Kidney (tissue), 14 donors: Measurements from ENCODE around the gene AP1S3. TPM values are rescaled to one million over a fixed set of nuclear protein-coding genes. Genes with fewer than 3 reads are reported as not detected.

ENCODE experiments used
- DNase-seq, 5 donors: peaks; one replicate each; pipeline ENCODE4 v3.0.0-alpha.2; 2013 to 2020
- FAIRE-seq: peaks from 2 replicates; lab custom pipeline; 2012; peaks lifted over from hg19 to GRCh38; lab: Jason Lieb, UNC
- H3K27ac ChIP-seq, 2 donors: one replicate each; pipeline ENCODE4 v1.7.0; 2013; ENCODE audit warnings: low read depth in 2 of 2, low read length in 2 of 2, inconsistent platforms in 1 of 2
- H3K27me3 ChIP-seq: one replicate; pipeline ENCODE4 v1.7.1; 2013; ENCODE audit warnings: low read length, inconsistent platforms; ENCODE audit not compliant: control insufficient read depth, insufficient read depth
- H3K36me3 ChIP-seq, 3 donors: one replicate each; pipeline versions ENCODE4 v1.7.0 to v1.7.1; 2013; ENCODE audit warnings: low read length in 3 of 3, control low read depth in 1 of 3, inconsistent platforms in 1 of 3; ENCODE audit not compliant: insufficient read depth in 3 of 3, control insufficient read depth in 2 of 3
- H3K4me1 ChIP-seq, 3 donors: one replicate each; pipeline versions ENCODE4 v1.7.0 to v1.7.1; 2013; ENCODE audit warnings: low read length in 3 of 3, inconsistent platforms in 1 of 3, low read depth in 1 of 3; ENCODE audit not compliant: control insufficient read depth in 2 of 3, insufficient read depth in 2 of 3
- H3K4me3 ChIP-seq, 3 donors: one replicate each; pipeline versions ENCODE4 v1.7.0 to v1.8.1; 2013; ENCODE audit warnings: low read length in 3 of 3, control low read depth in 1 of 3, inconsistent platforms in 1 of 3
- H3K9ac ChIP-seq, 3 donors: one replicate each; pipeline versions ENCODE4 v1.7.0 to v1.7.1; 2013; ENCODE audit warnings: low read length in 3 of 3, control low read depth in 1 of 3, inconsistent platforms in 1 of 3
- H3K9me3 ChIP-seq, 3 donors: one replicate each; pipeline versions ENCODE4 v1.7.0 to v1.7.1; 2013; ENCODE audit warnings: low read length in 3 of 3, control low read depth in 1 of 3, inconsistent platforms in 1 of 3; ENCODE audit not compliant: control insufficient read depth in 2 of 3, insufficient read depth in 1 of 3
- intact Hi-C: fragments of 100-400 bp; cut with DNase I; formaldehyde crosslinking; loops from one replicate; pipeline ENCODE4 v1.11.1; 2022
- polyA plus RNA-seq: library from polyadenylated mRNA; stranded (reverse); fragments of 350-450 nt; fragmentation: Illumina TruSeq; extraction: RNeasy Lipid Tissue Mini Kit (QIAGEN cat#74804); gene quantifications from one replicate; pipeline ENCODE4 v1.2.3, GENCODE V29; 2014; ENCODE audit warnings: low read depth, low replicate concordance; ENCODE audit not compliant: insufficient read depth
- total RNA-seq: library from RNA; stranded (reverse); fragmentation: NEBNext Ultra II Directional; extraction: Animal tissue kit (Norgen Biotek cat#: 25700); gene quantifications from one replicate; pipeline ENCODE4 v1.2.1, GENCODE V29; 2021
- TF ChIP-seq, protein P1 (sequence below): IDR thresholded peaks from 3 replicates; pipeline ENCODE4 v1.5.1; 2012; ENCODE audit warnings: mild to moderate bottlenecking, moderate library complexity, borderline replicate concordance; ENCODE audit not compliant: insufficient read depth; ENCODE audit errors: extremely low read depth
- donor health status: control.
- donor health status: control.
- donor health status: control.
- donor health status: control.
- donor health status: control.
- donor health status: DM: yes; HTN: yes; CAD: no.
- donor health status: Normal renal cell carcinoma (clear cell type).

AP1S3 gene
- total and polyA plus RNA-seq, 2 donors from 2014 or later: 2.5 to 85.3 TPM

DNA sequence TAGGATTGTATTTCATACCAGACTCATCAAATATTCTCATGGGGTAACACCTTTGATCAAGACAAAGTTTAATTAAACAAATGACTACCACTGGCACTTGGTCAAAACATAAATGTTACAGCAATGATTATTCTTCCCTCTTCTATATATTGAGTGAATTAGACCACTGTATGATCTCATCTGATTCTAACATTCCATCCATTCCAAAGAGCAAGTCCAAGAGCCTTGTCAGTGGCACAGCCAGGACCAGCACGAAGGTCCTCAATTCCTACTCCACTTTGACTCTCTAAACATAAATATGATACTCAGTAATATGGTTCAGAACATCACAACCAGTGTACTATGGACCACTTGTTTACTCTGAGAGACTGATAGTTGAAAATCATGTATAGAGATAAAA lies 86.4 kb downstream of the AP1S3 start:
- no peaks in the 10 kb centered on the region for H3K9me3 ChIP-seq
- intact Hi-C loops: no loop called here

DNA sequence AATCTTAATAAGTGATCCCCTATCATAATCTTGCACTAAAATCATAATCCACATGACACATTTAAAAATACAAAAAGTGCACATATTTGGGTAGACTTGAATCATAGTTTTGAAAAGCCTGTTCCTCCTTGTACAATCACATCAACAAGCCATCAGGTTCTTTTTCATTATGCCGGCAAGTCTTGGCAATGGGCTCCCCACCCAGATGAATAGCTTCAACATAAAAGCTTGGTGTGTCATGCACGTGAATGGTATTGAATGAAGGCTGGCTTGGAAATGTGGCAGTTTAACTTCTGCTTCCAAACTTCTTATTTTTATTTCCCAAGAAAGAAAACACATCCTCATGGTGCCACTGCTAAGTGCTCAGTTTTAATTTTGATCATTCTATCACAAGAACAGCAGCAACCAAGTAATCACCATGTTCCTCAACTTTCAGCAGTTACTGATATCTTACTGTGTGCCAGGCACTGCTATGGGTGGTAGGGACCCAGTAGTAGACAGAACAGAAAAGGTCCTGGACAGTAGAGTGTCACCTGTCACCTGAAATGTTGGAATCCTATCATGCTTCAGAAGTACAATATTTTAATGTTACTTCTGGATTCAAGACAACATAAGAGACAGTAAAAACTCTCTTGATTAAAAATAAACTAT lies 89.9 kb downstream of the AP1S3 start:
- TF ChIP-seq, protein P1, sequence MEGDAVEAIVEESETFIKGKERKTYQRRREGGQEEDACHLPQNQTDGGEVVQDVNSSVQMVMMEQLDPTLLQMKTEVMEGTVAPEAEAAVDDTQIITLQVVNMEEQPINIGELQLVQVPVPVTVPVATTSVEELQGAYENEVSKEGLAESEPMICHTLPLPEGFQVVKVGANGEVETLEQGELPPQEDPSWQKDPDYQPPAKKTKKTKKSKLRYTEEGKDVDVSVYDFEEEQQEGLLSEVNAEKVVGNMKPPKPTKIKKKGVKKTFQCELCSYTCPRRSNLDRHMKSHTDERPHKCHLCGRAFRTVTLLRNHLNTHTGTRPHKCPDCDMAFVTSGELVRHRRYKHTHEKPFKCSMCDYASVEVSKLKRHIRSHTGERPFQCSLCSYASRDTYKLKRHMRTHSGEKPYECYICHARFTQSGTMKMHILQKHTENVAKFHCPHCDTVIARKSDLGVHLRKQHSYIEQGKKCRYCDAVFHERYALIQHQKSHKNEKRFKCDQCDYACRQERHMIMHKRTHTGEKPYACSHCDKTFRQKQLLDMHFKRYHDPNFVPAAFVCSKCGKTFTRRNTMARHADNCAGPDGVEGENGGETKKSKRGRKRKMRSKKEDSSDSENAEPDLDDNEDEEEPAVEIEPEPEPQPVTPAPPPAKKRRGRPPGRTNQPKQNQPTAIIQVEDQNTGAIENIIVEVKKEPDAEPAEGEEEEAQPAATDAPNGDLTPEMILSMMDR: no peak
- DNase-seq: no peak
- Histone ChIP-seq H3K36me3 (no peaks in the 10 kb centered on the region), H3K9me3 (no peaks in the 10 kb centered on the region), H3K27ac (no peak overlapping the region), H3K9ac (no peak overlapping the region), H3K4me3 (no peak overlapping the region), H3K27me3 (no peaks in the 10 kb centered on the region), H3K4me1 (no peaks in the 10 kb centered on the region)
- intact Hi-C loops: no loop called here
- FAIRE-seq: no peak

More for the DNA sequence above, 86.4 kb downstream of the AP1S3 start:
- FAIRE-seq: no peak
- H3K27ac ChIP-seq: no peak overlapping the region
- H3K4me3 ChIP-seq: no peak overlapping the region
- no peak for DNase-seq
- H3K36me3 ChIP-seq: no peaks in the 10 kb centered on the region
- no peaks in the 10 kb centered on the region for H3K27me3 ChIP-seq
- no peak overlapping the region for H3K9ac ChIP-seq
- TF ChIP-seq, protein P1: no peak
- no peaks in the 10 kb centered on the region for H3K4me1 ChIP-seq

DNA sequence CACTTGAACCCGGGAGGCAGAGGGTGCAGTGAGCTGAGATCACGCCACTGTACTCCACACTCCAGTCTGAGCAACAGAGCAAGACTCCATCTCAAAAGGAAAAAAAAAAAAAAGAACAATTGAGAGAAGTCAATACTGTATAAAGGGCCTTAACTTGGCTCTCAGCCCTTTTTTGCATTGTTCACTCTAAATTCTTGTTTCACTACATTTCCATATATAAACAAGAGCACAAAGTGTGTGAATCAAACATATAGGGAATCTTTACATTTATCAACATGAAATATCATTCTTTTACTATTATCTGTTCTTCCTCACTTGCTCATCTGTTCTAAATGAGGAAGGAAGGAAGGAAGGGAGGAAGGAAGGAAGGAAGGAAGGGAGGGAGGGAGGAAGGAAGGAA lies 90.8 kb downstream of the AP1S3 start:
- Histone ChIP-seq H3K27ac (no peak overlapping the region), H3K4me3 (no peak overlapping the region), H3K27me3 (no peaks in the 10 kb centered on the region), H3K4me1 (no peaks in the 10 kb centered on the region), H3K9me3 (no peaks in the 10 kb centered on the region), H3K36me3 (no peaks in the 10 kb centered on the region), H3K9ac (no peak overlapping the region)
- no peak for DNase-seq
- TF ChIP-seq, protein P1: no peak
- FAIRE-seq: no peak
- intact Hi-C loops: no loop called here

DNA sequence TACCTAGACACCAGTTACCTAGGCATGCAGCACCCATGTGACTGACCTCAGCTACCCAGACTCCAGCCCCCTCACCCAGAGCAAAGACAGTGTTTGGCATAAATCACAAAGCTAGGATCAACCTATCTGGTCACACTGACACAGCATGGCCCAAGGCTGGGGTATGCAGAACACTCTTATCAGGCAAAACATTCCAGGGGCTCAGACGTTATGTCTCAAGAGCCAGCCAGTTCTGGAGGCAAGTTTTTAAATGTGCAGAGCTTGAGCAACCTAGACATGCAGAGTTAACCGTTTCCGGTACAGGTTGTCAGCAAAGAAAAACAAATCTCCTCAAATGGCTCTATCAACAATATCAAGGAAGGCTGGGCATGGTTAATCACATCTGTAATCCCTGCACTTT lies 92.8 kb downstream of the AP1S3 start:
- Histone ChIP-seq H3K36me3 (no peaks in the 10 kb centered on the region), H3K27ac (no peak overlapping the region), H3K9me3 (no peaks in the 10 kb centered on the region), H3K4me1 (no peaks in the 10 kb centered on the region), H3K4me3 (no peak overlapping the region), H3K27me3 (no peaks in the 10 kb centered on the region), H3K9ac (no peak overlapping the region)
- DNase-seq: no peak
- intact Hi-C loops: no loop called here
- FAIRE-seq: no peak
- TF ChIP-seq, protein P1: no peak
